CD4-positive, alpha-beta T cell (primary cell): ENCODE data around the gene GRAP. TPM values are rescaled to one million over a fixed set of nuclear protein-coding genes. Genes with fewer than 3 reads are reported as not detected.

Experiments used
- ATAC-seq: fragments of 200-7000 bp; cut with Tn5 transposase; one replicate; pipeline ENCODE4 v1.10.0; 2022; ENCODE audit warnings: mild to moderate bottlenecking; ENCODE audit not compliant: poor library complexity
- CTCF ChIA-PET: fragments of 350-600 bp; sonication (Branson Sonifier 250); formaldehyde crosslinking; loops from one replicate; lab custom pipeline; 2021; ENCODE audit warnings: antibody characterized with exemption, inconsistent platforms; lab: Charles Lee
- POLR2A ChIA-PET: fragments of 350-600 bp; sonication (Branson Sonifier 250); formaldehyde crosslinking; loops from one replicate; lab custom pipeline; 2021; ENCODE audit warnings: antibody characterized with exemption, inconsistent platforms; lab: Charles Lee
- DNase-seq, 14 experiments: peaks; one replicate each; pipeline ENCODE4 v3.0.0-alpha.2; 2013 to 2020; ENCODE audit warnings: mixed read lengths in 2 of 14
- H3K27ac ChIP-seq, 2 donors: one replicate each; pipeline versions ENCODE4 v1.5.1 to v1.7.0; 2013; ENCODE audit warnings: low read length in 2 of 2, low read depth in 1 of 2, mild to moderate bottlenecking in 1 of 2
- H3K27me3 ChIP-seq, 2 experiments: 1 replicate in 1 of 2; 2 replicates in 1 of 2; pipeline versions ENCODE4 v1.6.1 to v1.7.0; 2013; ENCODE audit warnings: low read length in 2 of 2, control low read depth in 1 of 2, mild to moderate bottlenecking in 1 of 2, moderate library complexity in 1 of 2; ENCODE audit not compliant: insufficient read depth in 2 of 2, control insufficient read depth in 1 of 2
- H3K36me3 ChIP-seq: one replicate; pipeline ENCODE4 v1.6.1; 2013; ENCODE audit warnings: low read length, control low read depth; ENCODE audit not compliant: insufficient read depth
- H3K4me1 ChIP-seq: one replicate; pipeline ENCODE4 v1.6.1; 2013; ENCODE audit warnings: low read length, control low read depth; ENCODE audit not compliant: insufficient read depth
- H3K4me3 ChIP-seq: one replicate; pipeline ENCODE4 v1.5.1; 2013; ENCODE audit warnings: mild to moderate bottlenecking, low read length, moderate library complexity
- H3K9me3 ChIP-seq, 2 experiments: 1 replicate in 1 of 2; 2 replicates in 1 of 2; pipeline versions ENCODE4 v1.6.1 to v1.7.0; 2013; ENCODE audit warnings: low read length in 2 of 2, mild to moderate bottlenecking in 2 of 2, control low read depth in 1 of 2, moderate library complexity in 1 of 2; ENCODE audit not compliant: control insufficient read depth in 1 of 2, insufficient read depth in 1 of 2
- H3K27ac Mint-ChIP-seq: one replicate; pipeline ENCODE4 v1.8.0; 2020; ENCODE audit warnings: mixed read lengths
- H3K27me3 Mint-ChIP-seq: one replicate; pipeline ENCODE4 v1.8.0; 2021; ENCODE audit warnings: mixed read lengths
- H3K36me3 Mint-ChIP-seq: one replicate; pipeline ENCODE4 v1.8.0; 2021; ENCODE audit warnings: low read depth, mixed read lengths
- H3K4me1 Mint-ChIP-seq: one replicate; pipeline ENCODE4 v1.8.0; 2021; ENCODE audit warnings: low read depth, mixed read lengths
- H3K4me3 Mint-ChIP-seq: one replicate; pipeline ENCODE4 v1.8.0; 2020; ENCODE audit warnings: mild to moderate bottlenecking, mixed read lengths
- H3K9me3 Mint-ChIP-seq: one replicate; pipeline ENCODE4 v1.8.0; 2020; ENCODE audit warnings: mixed read lengths
- CTCF ChIP-seq: fragments of 200-600 bp; IDR thresholded peaks from one replicate; pipeline ENCODE4 v1.8.0; 2022; ENCODE audit warnings: antibody characterized with exemption, mild to moderate bottlenecking
- intact Hi-C, 2 experiments: fragments of 100-400 bp; cut with DNase I in 1 of 2; cut with micrococcal nuclease in 1 of 2; formaldehyde crosslinking; loops; one replicate each; pipeline versions ENCODE4 v1.15.1 to v1.9.0; 2023 to 2025; cut with DNase I, micrococcal nuclease
- total RNA-seq, 174 experiments: library from RNA in 2 of 174; stranded (reverse) in 2 of 174; gene quantifications; one replicate each; pipeline ENCODE4 v1.2.3 and lab custom pipeline; 2021 to 2026

The GRAP gene
- total RNA-seq, 2 experiments from 2014 or later: 20.1 to 20.4 TPM

- Histone ChIP-seq H3K9me3 (no peaks in the 10 kb centered on the region), H3K36me3 (peaks cover 37% of the 10 kb centered on the region), H3K27me3 (no peaks in the 10 kb centered on the region), H3K4me1 (peaks cover 33% of the 10 kb centered on the region), H3K4me3 (no peak overlapping the region), H3K27ac (no peak overlapping the region)
- no peaks in the 10 kb centered on the region for H3K27me3 Mint-ChIP-seq
- peak overlapping the region; percentile 57 for H3K27ac Mint-ChIP-seq
- ATAC-seq (no peak), DNase-seq (no peak)
- H3K4me1 Mint-ChIP-seq: peaks cover 38% of the 10 kb centered on the region
- CTCF ChIA-PET: no interaction called here
- no peak overlapping the region for H3K4me3 Mint-ChIP-seq
- H3K9me3 Mint-ChIP-seq: no peaks in the 10 kb centered on the region
- H3K36me3 Mint-ChIP-seq: peaks cover 46% of the 10 kb centered on the region
- TF ChIP-seq CTCF: no peak
- POLR2A ChIA-PET: no interaction called here
- intact Hi-C loops: loop anchor here in 1 of 2 experiments (2.0 kb wide), 1 partner anchor 19 kb away; no protein-coding TSS in a partner anchor
These were observed 26.7 kb downstream of the GRAP start for GRCh38 chr17:19020016-19020415.

- CTCF ChIA-PET: interaction anchor here (1.1 kb wide), 1 partner anchor 58 kb away, joined by 3 read pairs; no protein-coding TSS in a partner anchor
- peak in 2 of 14 experiments; percentile 26 to 32 for DNase-seq
These were observed 27.5 kb downstream of the GRAP start for GRCh38 chr17:19019041-19019941.

GRCh38 chr17:19018600-19018950 lies 28.2 kb downstream of the GRAP start:
- no peak overlapping the region for H3K4me3 Mint-ChIP-seq
- intact Hi-C loops: loop anchor here in 1 of 2 experiments (10.0 kb wide), 1 partner anchor 194 kb away; no protein-coding TSS in a partner anchor
- Histone ChIP-seq H3K27ac (no peak overlapping the region), H3K36me3 (peaks cover 28% of the 10 kb centered on the region), H3K27me3 (no peaks in the 10 kb centered on the region), H3K4me3 (no peak overlapping the region), H3K9me3 (no peaks in the 10 kb centered on the region), H3K4me1 (peaks cover 18% of the 10 kb centered on the region)
- H3K27ac Mint-ChIP-seq: peak overlapping the region; percentile 48
- H3K27me3 Mint-ChIP-seq: no peaks in the 10 kb centered on the region
- no peaks in the 10 kb centered on the region for H3K9me3 Mint-ChIP-seq
- ChIA-PET POLR2A (interaction anchor here (1.5 kb wide), 1 partner anchor 64 kb away, joined by 4 read pairs; no protein-coding TSS in a partner anchor), CTCF (interaction anchor here (0.6 to 1.1 kb wide), 2 partner anchors 57 to 126 kb away, joined by 3 read pairs; no protein-coding TSS in a partner anchor)
- DNase-seq (no peak), ATAC-seq (no peak)
- H3K36me3 Mint-ChIP-seq: peaks cover 32% of the 10 kb centered on the region
- H3K4me1 Mint-ChIP-seq: peaks cover 24% of the 10 kb centered on the region
- no peak for TF ChIP-seq CTCF

More at GRCh38 chr17:19019041-19019941, 27.5 kb downstream of the GRAP start:
- TF ChIP-seq CTCF: no peak
- intact Hi-C loops: loop anchor here in 1 of 2 experiments (10.0 kb wide), 1 partner anchor 194 kb away; no protein-coding TSS in a partner anchor
- Histone ChIP-seq H3K36me3 (peaks cover 32% of the 10 kb centered on the region), H3K4me1 (peaks cover 25% of the 10 kb centered on the region), H3K27ac (no peak overlapping the region), H3K9me3 (no peaks in the 10 kb centered on the region), H3K4me3 (no peak overlapping the region), H3K27me3 (no peaks in the 10 kb centered on the region)
- H3K4me3 Mint-ChIP-seq: no peak overlapping the region
- H3K4me1 Mint-ChIP-seq: peaks cover 31% of the 10 kb centered on the region
- no peaks in the 10 kb centered on the region for H3K27me3 Mint-ChIP-seq
- peak overlapping the region; percentile 57 for H3K27ac Mint-ChIP-seq
- peaks cover 39% of the 10 kb centered on the region for H3K36me3 Mint-ChIP-seq
- no peak for ATAC-seq
- no peaks in the 10 kb centered on the region for H3K9me3 Mint-ChIP-seq
- POLR2A ChIA-PET: interaction anchor here (1.5 kb wide), 1 partner anchor 64 kb away, joined by 4 read pairs; no protein-coding TSS in a partner anchor
